Memory B cell (primary cell): ENCODE results near the gene MLKL.

Experiments
- ATAC-seq: fragments of 150-1000 bp; cut with Tn5 transposase; 2 replicates; pipeline ENCODE4 v1.10.0; 2021; ENCODE audit warnings: low read depth, mild to moderate bottlenecking, moderate library complexity
- DNase-seq, 2 donors: peaks; one replicate each; pipeline ENCODE4 v3.0.0; 2022; ENCODE audit warnings: low spot score in 2 of 2
- H3K27ac Mint-ChIP-seq: one replicate; pipeline ENCODE4 v1.8.0; 2022; ENCODE audit warnings: mild to moderate bottlenecking, moderate library complexity, mixed read lengths
- H3K27me3 Mint-ChIP-seq: one replicate; pipeline ENCODE4 v1.8.0; 2022; ENCODE audit warnings: mixed read lengths
- H3K36me3 Mint-ChIP-seq: one replicate; pipeline ENCODE4 v1.8.0; 2022; ENCODE audit warnings: mild to moderate bottlenecking, mixed read lengths
- H3K4me1 Mint-ChIP-seq: one replicate; pipeline ENCODE4 v1.8.0; 2022; ENCODE audit warnings: mixed read lengths
- H3K4me3 Mint-ChIP-seq: one replicate; pipeline ENCODE4 v1.8.0; 2022; ENCODE audit warnings: mild to moderate bottlenecking, moderate library complexity, mixed read lengths
- H3K9me3 Mint-ChIP-seq: one replicate; pipeline ENCODE4 v1.8.0; 2022; ENCODE audit warnings: mixed read lengths

The MLKL gene

DNA sequence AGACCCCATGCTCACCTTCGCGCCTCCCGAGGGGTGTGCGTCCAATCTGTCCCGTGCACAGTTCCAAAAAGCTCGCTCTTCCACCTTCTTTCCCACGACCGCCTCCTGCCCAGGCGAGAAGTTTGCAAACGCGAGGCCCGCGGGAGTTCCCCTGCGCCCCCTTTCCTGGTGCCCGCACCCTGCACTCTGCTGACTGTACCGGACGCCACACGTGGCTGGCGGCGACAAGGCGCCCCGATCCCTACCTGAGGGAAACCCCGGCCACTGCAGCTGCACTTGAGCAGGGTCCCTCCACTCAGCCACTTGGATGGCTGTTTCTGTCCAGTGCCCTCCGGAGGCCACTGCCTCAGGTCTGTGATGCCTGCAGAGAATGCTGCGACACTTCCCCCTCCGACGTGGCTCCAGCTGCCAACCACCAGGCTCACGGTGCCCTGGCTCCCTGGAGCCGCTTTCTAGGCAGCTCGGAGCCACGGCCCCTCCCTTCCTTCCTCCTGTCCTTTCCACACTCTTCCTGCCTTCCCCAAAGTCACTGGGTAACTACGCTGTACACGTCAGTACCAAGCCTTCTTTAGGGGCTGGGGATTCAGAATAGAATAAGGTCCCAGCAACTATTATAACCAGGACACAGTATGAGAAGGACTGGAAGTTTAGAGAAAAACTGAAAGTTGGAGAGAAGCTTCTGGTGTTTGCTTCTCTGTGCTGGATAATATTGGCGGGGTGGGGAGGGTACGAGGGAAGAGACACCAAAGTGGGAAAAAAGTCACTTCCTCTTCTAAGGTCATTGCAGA, at the start of gene MLKL:
Gene MLKL (minus strand): TSS at position 425 of the 788 bp plus-strand sequence. CDS start 5,105 bp downstream, outside the sequence.
- Mint-ChIP-seq H3K27me3 (no peaks in the 10 kb centered on the region), H3K9me3 (no peaks in the 10 kb centered on the region), H3K36me3 (no peaks in the 10 kb centered on the region), H3K4me3 (peak within 1 kb of the TSS; percentile 92), H3K27ac (peak within 1 kb of the TSS; percentile 91), H3K4me1 (peaks cover 35% of the 10 kb centered on the region)
- DNase-seq (peak in 1 of 2 donors; percentile 32), ATAC-seq (peak; percentile 65)

DNA sequence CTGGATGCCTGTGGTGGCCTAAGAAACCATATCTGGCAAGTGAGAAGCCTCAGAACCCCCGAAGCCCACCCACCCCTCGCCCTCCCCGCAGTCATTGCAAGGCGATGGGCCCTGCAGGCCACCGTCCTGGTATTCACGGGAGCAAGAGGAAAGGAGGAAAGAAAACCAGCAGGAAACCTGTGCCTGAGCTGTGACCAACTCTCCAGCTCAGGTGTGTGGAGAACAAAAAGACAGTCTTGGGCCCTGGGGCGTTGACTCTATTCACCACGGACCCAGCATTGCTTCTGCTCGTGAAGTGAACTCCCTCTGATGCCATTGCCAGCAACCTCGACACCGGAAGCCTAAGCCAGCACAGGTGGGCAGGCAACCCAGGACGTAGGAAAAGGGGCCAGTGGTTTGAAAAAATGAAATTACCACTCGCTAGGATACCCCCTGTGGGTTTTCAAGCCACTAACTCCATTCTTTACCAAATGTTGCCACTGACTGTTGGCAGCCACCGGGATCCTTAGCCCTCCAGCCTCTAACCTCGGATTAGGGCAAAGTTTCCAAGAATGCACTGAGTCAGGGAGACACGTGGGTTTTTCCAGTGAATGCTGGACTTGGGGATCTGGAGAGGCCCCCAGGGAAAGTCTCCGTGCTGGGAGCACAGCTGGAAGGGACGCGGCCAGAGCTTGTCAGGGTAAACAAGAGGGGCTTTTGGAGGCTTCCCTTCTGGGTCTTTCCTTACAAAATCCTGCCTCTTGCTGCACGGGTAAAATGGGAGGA, 48.8 kb upstream of the MLKL start:
- no peak overlapping the region for H3K4me3 Mint-ChIP-seq
- no peak for DNase-seq
- peaks cover 3% of the 10 kb centered on the region for H3K4me1 Mint-ChIP-seq
- H3K9me3 Mint-ChIP-seq: no peaks in the 10 kb centered on the region
- no peak for ATAC-seq
- peaks cover 1% of the 10 kb centered on the region for H3K36me3 Mint-ChIP-seq
- peaks cover 1% of the 10 kb centered on the region for H3K27me3 Mint-ChIP-seq
- H3K27ac Mint-ChIP-seq: no peak overlapping the region

DNA sequence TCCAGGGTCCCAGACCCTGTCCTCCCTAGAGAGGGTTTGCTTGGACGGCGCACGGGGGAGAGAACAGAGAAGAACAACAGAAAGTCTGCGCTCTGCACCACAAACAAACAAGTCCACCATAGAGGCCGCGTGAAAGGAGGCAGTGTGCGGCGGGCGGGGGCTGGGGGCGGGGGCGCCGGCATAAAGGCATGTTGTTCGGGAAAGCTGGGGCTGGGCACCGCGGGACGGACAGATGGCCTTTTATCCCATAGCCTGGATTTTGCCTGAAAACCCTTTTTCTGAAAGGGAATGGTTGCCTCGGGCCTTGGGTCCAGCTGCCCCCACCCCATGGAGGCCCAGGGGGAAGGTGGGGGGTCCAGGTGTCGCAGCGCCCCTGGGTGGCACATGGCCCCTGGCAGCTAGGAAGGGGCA, 48.0 kb upstream of the MLKL start:
- Mint-ChIP-seq H3K9me3 (no peaks in the 10 kb centered on the region), H3K27ac (no peak overlapping the region), H3K27me3 (peaks cover 1% of the 10 kb centered on the region), H3K4me3 (no peak overlapping the region), H3K36me3 (peaks cover 1% of the 10 kb centered on the region), H3K4me1 (peaks cover 3% of the 10 kb centered on the region)
- DNase-seq: no peak
- ATAC-seq: no peak

DNA sequence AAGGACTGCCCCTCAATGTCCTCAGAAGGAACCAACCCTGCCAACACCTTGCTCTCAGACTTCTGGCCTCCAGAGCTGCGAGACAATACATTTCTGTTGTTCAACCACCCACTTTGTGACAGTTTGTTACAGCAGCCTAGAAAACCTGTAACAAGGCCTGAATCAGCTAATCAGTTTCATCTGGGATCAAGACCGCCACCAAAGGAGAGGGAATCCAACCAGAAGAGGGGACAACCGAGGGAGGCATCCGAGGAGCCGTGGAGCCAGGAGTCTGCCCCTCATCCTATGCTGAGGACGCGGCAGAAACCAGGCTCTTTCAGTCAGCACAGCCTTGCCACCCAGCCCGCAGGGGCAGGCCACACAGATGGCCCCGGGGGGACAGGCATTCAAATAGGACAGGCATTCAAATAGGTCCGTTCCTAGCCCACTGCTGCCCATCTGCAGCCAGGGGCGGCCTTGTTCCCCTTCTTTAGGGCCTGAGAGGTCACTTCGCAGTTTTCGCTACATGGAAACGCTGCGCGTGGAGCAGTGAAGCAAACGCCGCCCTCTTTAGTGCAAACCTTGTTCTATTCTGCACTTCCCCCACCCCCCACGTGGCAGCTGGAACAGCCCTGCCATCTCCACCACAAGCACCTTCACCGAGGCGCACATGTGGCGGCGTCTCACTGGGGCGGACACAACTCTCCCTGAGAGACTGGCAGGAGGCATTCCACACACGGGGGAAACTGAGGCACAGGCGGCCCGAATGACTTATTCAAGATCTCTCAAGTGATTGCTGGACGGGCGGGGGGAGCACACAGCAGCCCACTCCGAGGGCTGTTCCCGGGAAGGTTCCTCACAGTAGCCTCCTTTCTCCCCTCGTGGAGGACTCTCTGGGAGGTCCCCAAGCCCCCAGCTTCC, 47.3 kb upstream of the MLKL start:
- no peak for ATAC-seq
- Mint-ChIP-seq H3K36me3 (peaks cover 1% of the 10 kb centered on the region), H3K4me3 (no peak overlapping the region), H3K9me3 (no peaks in the 10 kb centered on the region), H3K27ac (no peak overlapping the region), H3K4me1 (peaks cover 3% of the 10 kb centered on the region), H3K27me3 (peaks cover 1% of the 10 kb centered on the region)
- DNase-seq: no peak

DNA sequence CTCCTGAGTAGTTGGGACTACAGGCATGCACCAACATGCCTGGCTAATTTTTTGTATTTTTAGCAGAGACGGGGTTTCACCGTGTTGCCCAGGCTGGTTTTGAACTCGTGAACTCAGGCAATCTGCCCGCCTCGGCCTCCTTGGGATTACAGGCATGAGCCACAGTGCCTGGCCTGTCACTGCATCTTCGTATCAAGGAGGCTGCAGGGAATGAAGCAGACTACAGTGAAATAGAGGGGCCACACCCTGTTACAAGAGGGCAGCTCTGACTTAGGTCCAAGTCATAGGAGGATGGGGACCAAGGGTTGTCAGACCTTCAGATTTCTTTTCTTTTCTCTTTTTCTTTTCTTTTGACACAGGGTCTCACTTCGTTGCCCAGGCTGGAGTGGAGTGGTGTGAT, 45.3 kb upstream of the MLKL start:
- Mint-ChIP-seq H3K9me3 (no peaks in the 10 kb centered on the region), H3K27me3 (peaks cover 1% of the 10 kb centered on the region)
- no peak for DNase-seq

DNA sequence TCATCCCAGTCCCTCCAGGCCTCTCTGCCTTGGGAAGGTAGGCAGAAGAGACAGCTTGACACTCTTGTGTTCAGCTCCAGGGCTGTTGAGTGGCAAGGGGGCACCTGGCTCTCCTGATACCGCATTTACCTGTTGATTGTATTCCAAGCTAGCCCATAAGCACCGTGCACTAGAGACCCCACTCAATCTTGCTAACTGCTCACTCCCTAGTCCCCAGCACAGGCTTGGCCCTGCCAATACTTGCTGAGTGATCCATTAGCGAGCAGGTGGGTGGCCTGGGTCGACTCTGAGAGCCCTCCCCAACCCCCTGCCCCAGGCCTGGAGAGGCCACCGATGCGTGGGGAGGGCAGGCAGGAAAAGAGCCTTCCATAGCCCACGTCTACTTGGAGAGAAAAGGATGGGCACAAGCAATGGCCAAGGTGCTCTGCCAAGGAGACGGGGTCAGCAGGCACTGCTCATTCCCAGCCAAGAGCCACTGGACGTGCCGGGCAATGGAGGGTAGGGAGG, 44.5 kb upstream of the MLKL start:
- DNase-seq: no peak
- Mint-ChIP-seq H3K27me3 (no peaks in the 10 kb centered on the region), H3K27ac (no peak overlapping the region), H3K36me3 (no peaks in the 10 kb centered on the region), H3K9me3 (no peaks in the 10 kb centered on the region), H3K4me1 (no peaks in the 10 kb centered on the region), H3K4me3 (no peak overlapping the region)
- ATAC-seq: no peak

More for the DNA sequence above, 45.3 kb upstream of the MLKL start:
- H3K4me1 Mint-ChIP-seq: peaks cover 3% of the 10 kb centered on the region
- no peak overlapping the region for H3K27ac Mint-ChIP-seq
- no peak overlapping the region for H3K4me3 Mint-ChIP-seq
- H3K36me3 Mint-ChIP-seq: peaks cover 1% of the 10 kb centered on the region
- ATAC-seq: no peak

DNA sequence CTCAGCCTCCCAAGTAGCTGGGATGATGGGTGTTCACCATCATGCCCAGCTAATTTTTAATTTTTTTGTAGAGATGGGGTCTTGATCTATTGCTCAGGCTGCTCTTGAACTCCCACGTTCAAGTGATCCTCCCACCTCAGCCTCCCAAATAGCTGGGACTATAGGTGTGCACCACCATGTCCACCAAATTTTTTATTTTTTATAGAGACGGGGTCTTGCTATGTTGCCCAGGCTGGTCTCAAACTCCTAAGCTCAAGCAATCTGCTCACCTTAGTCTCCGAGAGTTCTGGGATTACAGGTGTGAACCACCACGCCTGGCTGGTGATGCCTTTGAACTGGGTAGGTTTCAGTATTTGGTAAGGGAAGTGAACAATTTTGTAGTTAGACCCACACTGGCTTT, 43.9 kb upstream of the MLKL start:
- ATAC-seq: no peak
- peaks cover 3% of the 10 kb centered on the region for H3K36me3 Mint-ChIP-seq
- H3K4me3 Mint-ChIP-seq: no peak overlapping the region
- no peaks in the 10 kb centered on the region for H3K9me3 Mint-ChIP-seq
- no peak for DNase-seq
- H3K27me3 Mint-ChIP-seq: peaks cover 3% of the 10 kb centered on the region
- H3K4me1 Mint-ChIP-seq: peaks cover 2% of the 10 kb centered on the region
- H3K27ac Mint-ChIP-seq: no peak overlapping the region

DNA sequence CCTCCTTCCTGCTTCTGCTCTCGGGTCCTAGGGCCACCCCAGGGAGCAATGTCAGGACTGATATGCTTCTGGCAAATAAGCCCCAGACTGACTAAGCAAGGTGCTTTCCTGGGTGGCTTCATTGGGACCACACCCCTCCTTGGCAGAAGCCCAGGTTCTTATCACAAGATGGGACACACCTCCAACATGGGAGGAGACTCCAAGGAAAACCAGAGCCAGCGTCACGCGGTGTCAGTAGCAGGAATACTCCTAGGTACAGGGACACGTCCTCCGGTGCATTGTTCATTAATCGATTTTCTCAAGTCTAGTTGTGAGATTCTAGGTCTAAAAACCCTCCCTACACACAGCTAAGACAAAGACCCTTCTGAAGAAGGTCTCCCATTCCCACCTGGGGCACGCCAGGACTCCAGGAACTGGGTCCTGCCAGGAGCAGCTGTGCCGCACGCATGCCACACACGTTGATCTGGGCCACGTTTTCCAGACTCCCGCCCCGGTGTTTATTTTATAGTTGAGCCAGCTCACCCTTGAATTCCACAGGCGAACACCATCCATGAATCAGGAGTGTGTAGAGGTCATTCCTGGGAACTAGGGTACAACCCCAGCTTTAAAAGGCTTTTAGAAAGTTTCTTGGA, 43.1 kb upstream of the MLKL start:
- Mint-ChIP-seq H3K9me3 (no peaks in the 10 kb centered on the region), H3K27me3 (peaks cover 3% of the 10 kb centered on the region), H3K4me3 (no peak overlapping the region), H3K4me1 (peaks cover 2% of the 10 kb centered on the region), H3K27ac (no peak overlapping the region), H3K36me3 (peaks cover 5% of the 10 kb centered on the region)
- DNase-seq (no peak), ATAC-seq (no peak)

DNA sequence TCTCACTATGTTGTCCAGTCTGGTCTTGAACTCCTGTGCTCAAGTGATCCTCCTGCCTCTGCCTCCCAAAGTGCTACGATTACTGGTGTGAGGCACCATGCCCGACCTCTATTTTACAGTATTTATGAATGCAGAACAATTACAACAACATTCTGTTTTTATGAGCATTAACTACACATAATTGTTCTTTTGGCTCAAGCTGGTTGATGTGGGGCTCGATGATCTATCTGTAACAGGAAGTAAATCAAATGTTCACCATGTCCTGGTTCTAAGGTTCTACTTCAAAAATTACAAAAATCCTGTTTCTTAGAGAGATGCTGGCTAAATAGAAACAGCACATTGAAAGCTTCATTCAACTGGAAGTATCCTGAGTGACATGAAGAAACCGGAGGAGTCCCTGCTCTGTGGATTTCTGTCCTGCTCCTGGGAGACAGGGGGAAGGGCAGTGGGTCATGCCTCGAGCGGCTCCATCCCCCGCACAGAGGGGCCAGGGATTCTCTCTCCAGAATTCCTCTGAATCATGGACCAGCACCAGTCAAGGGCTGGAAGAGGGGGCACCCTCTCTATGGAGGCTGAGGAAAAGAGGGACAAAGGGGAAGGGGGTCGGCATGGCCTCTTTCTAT, 42.5 kb upstream of the MLKL start:
- H3K4me3 Mint-ChIP-seq: no peak overlapping the region
- ATAC-seq: no peak
- H3K36me3 Mint-ChIP-seq: peaks cover 5% of the 10 kb centered on the region
- peaks cover 3% of the 10 kb centered on the region for H3K27me3 Mint-ChIP-seq
- H3K27ac Mint-ChIP-seq: no peak overlapping the region
- peaks cover 2% of the 10 kb centered on the region for H3K4me1 Mint-ChIP-seq
- DNase-seq: no peak
- H3K9me3 Mint-ChIP-seq: no peaks in the 10 kb centered on the region

DNA sequence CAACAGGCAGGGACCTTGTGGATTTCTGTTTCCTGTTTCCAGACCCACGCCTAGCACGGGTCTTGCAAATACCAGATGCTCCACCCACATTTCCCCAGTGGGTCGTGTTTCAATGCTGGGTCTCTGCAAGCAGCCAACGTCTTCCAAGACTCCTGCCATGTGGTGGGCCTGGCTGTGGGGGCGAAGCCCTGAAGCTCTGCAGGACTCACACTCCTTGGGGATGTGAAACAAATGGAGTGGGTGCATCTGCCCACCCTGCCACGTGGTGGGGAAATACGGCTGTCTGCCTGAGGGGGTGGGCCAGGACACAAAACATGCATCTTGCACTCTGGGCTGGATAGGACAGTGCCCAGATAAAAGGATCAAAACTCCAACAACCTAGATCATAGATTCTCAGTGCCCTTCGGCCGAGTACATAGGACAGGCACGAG, 41.4 kb upstream of the MLKL start:
- H3K27ac Mint-ChIP-seq: no peak overlapping the region
- no peak for ATAC-seq
- peaks cover 5% of the 10 kb centered on the region for H3K36me3 Mint-ChIP-seq
- peaks cover 2% of the 10 kb centered on the region for H3K4me1 Mint-ChIP-seq
- H3K27me3 Mint-ChIP-seq: peaks cover 3% of the 10 kb centered on the region
- no peak overlapping the region for H3K4me3 Mint-ChIP-seq
- DNase-seq: no peak
- H3K9me3 Mint-ChIP-seq: no peaks in the 10 kb centered on the region

DNA sequence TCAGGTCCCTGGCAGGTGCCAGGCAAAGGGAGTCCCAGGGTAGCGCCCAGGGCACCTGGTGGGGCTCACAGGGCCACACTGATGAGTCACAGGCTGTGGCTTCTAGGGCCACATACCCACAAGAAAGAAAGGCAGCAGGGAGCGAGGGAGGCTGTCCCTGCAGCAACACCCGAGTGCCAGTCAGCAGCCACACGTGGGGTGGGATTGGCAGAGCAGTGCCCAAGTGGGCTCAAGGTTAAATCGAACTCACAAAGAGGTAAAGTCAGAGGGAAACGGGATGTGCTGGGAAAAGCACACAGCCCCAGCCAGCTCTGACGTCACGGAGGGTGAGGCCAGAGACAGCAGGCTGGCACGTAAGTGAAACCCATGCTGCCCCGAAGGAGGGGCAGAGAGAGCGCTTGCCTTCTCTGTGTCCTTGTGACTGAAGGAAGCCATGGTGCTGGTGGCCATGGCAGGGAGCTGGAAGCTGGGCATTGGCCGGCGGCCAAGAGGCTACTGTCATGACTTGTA, 40.2 kb upstream of the MLKL start:
- Mint-ChIP-seq H3K4me1 (peaks cover 2% of the 10 kb centered on the region), H3K36me3 (peaks cover 5% of the 10 kb centered on the region), H3K9me3 (no peaks in the 10 kb centered on the region), H3K27me3 (peaks cover 3% of the 10 kb centered on the region), H3K4me3 (no peak overlapping the region), H3K27ac (no peak overlapping the region)
- DNase-seq (no peak), ATAC-seq (no peak)

DNA sequence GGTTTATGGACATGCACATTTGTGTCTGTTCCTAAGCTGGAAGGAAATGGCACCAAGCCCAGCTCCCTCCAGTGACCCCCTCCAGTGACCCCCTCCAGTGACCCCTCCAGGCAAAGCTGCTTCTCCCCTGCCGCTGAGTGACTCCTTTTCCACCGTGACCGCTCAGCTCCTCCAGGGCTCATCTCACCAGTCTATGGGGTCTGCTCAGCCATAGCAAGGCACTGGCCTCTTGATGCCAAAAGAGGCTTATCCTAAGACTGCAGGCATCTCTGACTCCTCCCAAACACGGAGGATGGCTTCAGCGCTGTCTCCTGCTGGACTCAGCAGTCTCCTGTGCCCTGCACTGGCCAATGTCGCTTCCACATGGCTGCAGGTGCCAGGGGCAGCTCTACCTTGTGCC, 38.6 kb upstream of the MLKL start:
- ATAC-seq: no peak
- peaks cover 2% of the 10 kb centered on the region for H3K4me1 Mint-ChIP-seq
- peaks cover 7% of the 10 kb centered on the region for H3K36me3 Mint-ChIP-seq
- no peak overlapping the region for H3K27ac Mint-ChIP-seq
- H3K9me3 Mint-ChIP-seq: no peaks in the 10 kb centered on the region
- no peak for DNase-seq
- H3K27me3 Mint-ChIP-seq: peaks cover 3% of the 10 kb centered on the region
- no peak overlapping the region for H3K4me3 Mint-ChIP-seq

DNA sequence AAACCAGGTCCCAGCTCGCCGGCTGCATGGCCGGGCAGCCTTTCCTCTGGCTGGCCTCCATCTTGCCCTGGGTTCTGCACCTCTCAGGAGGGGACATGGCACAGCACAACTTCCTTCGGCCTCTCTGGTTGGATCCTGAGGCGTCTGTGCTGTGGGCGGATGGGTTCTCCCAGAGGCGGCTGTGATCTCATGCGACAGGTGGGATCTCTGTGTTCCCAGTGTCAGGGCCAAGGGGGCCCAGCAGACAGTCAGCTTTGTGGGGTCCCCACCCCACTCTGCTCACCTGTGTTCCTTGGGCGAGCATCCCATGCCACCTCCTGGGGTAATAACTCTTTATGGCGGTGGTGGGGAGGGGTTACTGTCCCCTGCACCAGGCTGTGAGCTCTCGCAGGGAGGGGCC, 38.2 kb upstream of the MLKL start:
- DNase-seq: no peak
- Mint-ChIP-seq H3K9me3 (no peaks in the 10 kb centered on the region), H3K27ac (no peak overlapping the region), H3K4me1 (peaks cover 2% of the 10 kb centered on the region), H3K27me3 (peaks cover 3% of the 10 kb centered on the region), H3K4me3 (no peak overlapping the region), H3K36me3 (peaks cover 7% of the 10 kb centered on the region)
- no peak for ATAC-seq
